HG03571 (cell line): ENCODE results near the gene CDY1B.
"Not testable (repeated sequence)": the region's sequence is repeated elsewhere in the genome, so short reads cannot be mapped to it uniquely, and the experiment has no call there.

Experiments used
- ATAC-seq: cut with Tn5 transposase; IDR thresholded peaks from one replicate; pipeline ENCODE4 v1.9.1; 2021; ENCODE audit not compliant: unreplicated experiment

The CDY1B gene

DNA sequence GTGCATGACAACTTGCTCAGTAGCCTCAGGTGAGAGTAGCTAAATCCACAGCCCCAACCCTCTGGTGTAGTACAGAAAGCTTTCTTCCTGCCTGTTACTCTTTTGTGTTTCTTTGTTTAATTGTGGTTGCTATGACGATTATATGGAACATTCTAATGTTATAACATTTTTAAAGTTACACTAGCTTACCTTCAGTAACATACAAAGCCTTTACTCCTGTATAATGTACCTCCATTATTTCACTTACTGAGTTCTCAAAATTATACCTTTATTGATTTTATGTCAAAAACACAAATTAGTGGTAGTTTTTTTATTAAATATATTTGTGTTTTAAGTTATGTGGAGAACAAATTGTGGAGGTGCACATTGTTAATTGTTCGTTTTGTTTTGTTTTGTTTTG, at the start of gene CDY1B:
Gene CDY1B (minus strand): TSS at position 101 of the 400 bp plus-strand sequence. CDS start 331 bp downstream, outside the sequence.
- not testable (repeated sequence) for ATAC-seq

- ATAC-seq = not testable (repeated sequence)
Observed at GRCh38 chrY:24049525-24049924, 1.7 kb upstream of the CDY1B start.

DNA sequence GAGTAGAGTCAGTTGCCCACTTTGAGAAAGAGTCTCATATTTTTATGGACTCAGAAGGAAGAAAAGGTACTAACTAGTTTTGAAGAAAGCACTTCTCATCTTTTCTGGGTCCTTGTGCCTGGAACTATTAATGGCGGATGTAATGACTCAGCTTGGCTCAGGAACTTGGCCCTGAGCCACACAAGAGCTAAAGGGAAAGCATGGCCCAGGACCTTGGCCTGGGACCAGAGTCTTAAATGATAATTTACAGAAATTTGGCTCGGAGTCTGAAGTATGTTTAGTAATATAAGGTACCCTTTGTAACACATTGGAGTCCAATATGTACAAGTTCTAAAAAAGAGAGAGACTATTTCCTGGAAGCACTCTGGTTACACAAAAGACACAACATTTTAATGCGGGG, 4.6 kb downstream of the CDY1B start:
- ATAC-seq = not testable (repeated sequence)

DNA sequence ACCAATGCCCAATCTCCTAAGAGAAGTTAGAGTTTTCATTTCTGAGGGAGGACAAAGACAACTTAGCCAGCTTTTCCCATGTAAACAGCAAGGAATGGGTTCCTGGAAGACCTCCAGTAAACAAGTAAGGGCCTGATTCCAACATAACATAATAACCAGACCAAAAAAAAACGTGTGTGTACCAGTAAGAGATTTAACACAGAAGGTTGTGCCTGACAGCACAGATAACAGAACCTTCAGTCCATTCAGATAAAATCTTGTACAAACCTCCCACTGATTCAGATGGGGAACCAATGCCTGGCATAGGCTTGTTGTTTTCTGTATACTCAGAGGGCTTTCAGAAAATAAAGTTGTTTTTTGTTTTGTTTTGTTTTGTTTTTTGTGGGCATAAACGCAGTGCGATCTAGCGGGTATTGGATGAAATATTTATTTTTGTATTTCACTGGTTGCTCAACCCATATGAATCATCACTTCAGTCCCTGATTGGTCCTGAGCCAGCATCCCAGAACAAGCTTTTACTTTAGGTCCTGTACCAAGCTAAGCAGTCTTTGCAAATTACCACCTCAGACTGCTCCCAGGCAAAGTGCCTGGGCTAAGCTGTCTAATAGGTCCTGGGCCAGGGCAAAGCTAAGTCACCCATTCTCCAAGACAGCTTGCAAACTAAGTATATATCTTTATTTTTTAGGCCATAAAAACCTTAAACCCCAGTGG, 8.7 kb downstream of the CDY1B start:
- not testable (repeated sequence) for ATAC-seq

DNA sequence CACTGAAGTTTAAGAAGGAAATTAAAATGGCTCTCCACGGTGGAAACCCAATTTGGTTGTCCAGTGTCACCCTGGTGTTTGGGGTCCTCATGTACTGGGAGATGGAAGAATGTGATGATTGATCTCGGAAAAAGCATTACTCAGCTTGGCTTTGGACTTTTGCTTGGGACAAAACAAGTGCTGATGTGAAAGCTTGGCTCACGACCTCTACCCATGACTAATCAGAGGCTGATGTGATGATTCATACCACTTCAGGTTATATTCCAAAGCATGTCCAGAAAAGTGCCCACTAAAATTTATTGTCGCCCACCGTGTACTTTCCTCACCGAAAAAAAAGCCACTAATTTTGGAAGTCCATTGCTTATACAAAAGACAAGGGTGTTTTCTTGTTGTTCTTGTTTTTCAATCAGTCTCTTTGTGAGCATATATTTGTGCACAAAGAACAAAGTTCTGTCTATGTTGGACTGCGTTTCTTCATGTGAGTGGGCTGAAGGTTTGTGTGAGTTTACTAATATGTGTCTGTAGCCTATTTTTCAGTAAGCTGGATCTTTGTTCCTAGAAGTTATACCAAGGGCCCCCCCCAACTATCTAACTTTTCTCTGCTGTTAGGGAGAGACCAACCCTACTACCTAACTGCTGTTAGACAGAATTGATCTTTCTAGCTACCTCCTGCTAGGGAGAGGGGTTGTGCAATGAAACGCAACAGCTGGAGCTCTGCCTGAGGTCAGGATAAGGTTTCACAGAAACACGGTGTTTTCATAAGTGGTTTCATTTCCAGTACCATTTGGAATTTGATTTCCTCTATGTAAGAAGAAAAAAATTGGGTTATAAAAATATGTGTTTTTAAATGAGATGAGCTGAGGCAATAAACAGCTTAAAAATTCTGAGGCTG, 21.4 kb downstream of the CDY1B start:
- not testable (repeated sequence) for ATAC-seq
